ENCODE results near the gene STAT5B.

Gene STAT5B

GRCh38 chr17:42166196-42166763 lies 109.9 kb downstream of the STAT5B start:
- TF ChIP-seq CTCF (conservative IDR thresholded peaks at IDR 0.05; ENCODE audit: low read depth, low read length), result no peak
- no peak for DNase-seq (ENCODE audit: low read depth)
- no peak overlapping the region for H3K4me3 ChIP-seq (ENCODE audit: low read depth, low read length)

GRCh38 chr17:42165751-42166150 lies 110.4 kb downstream of the STAT5B start:
- TF ChIP-seq CTCF (conservative IDR thresholded peaks at IDR 0.05; ENCODE audit: low read depth, low read length), result no peak
- DNase-seq (ENCODE audit: low read depth), result no peak
- no peak overlapping the region for H3K4me3 ChIP-seq (ENCODE audit: low read depth, low read length)

GRCh38 chr17:42163696-42164407 lies 112.3 kb downstream of the STAT5B start:
- DNase-seq (ENCODE audit: low read depth), result no peak
- TF ChIP-seq CTCF (conservative IDR thresholded peaks at IDR 0.05; ENCODE audit: low read depth, low read length), result no peak
- no peak overlapping the region for H3K4me3 ChIP-seq (ENCODE audit: low read depth, low read length)

GRCh38 chr17:42163113-42163512 lies 113.1 kb downstream of the STAT5B start:
- H3K4me3 ChIP-seq (ENCODE audit: low read depth, low read length), result no peak overlapping the region
- DNase-seq (ENCODE audit: low read depth), result no peak
- peak; percentile 44 for TF ChIP-seq CTCF (conservative IDR thresholded peaks at IDR 0.05; ENCODE audit: low read depth, low read length)

GRCh38 chr17:42160531-42160910 lies 115.7 kb downstream of the STAT5B start:
- no peak for DNase-seq (ENCODE audit: low read depth)
- H3K4me3 ChIP-seq (ENCODE audit: low read depth, low read length), result no peak overlapping the region
- TF ChIP-seq CTCF (conservative IDR thresholded peaks at IDR 0.05; ENCODE audit: low read depth, low read length), result no peak

GRCh38 chr17:42159796-42160530 lies 116.2 kb downstream of the STAT5B start:
- no peak overlapping the region for H3K4me3 ChIP-seq (ENCODE audit: low read depth, low read length)
- no peak for TF ChIP-seq CTCF (conservative IDR thresholded peaks at IDR 0.05; ENCODE audit: low read depth, low read length)
- no peak for DNase-seq (ENCODE audit: low read depth)
